DOHH2 (cell line): ENCODE results near the gene ZNF48.

Source experiments
- H3F3A ChIP-seq: fragments of 200-600 bp; sonication (generic), shearing (Covaris generic); 2 replicates; pipeline ENCODE4 v1.6.0; 2016; ENCODE audit warnings: antibody characterized with exemption, mild to moderate bottlenecking; ENCODE audit not compliant: control insufficient read depth, insufficient read depth
- H3K27ac ChIP-seq: fragments of 200-600 bp; sonication (generic); 2 replicates; pipeline ENCODE4 v1.5.1; 2014; ENCODE audit warnings: low read depth, mild to moderate bottlenecking, low read length, moderate library complexity
- H3K27me3 ChIP-seq: fragments of 200-600 bp; sonication (generic); 2 replicates; pipeline ENCODE4 v1.6.1; 2014; ENCODE audit warnings: mild to moderate bottlenecking, low read length, mixed read lengths; ENCODE audit not compliant: control insufficient read depth
- H3K36me3 ChIP-seq: fragments of 200-600 bp; sonication (generic); 2 replicates; pipeline ENCODE4 v1.6.1; 2014; ENCODE audit warnings: mild to moderate bottlenecking, low read length, moderate library complexity, mixed read lengths; ENCODE audit not compliant: control insufficient read depth
- H3K4me1 ChIP-seq: fragments of 200-600 bp; sonication (generic); 2 replicates; pipeline ENCODE4 v1.6.1; 2014; ENCODE audit warnings: mild to moderate bottlenecking, low read length, mixed read lengths; ENCODE audit not compliant: control insufficient read depth
- H3K4me2 ChIP-seq: fragments of 200-600 bp; sonication (generic); 2 replicates; pipeline ENCODE4 v1.6.0; 2014; ENCODE audit warnings: mild to moderate bottlenecking, low read length, moderate library complexity
- H3K4me3 ChIP-seq: fragments of 200-600 bp; sonication (generic); 2 replicates; pipeline ENCODE4 v1.5.1; 2014; ENCODE audit warnings: mild to moderate bottlenecking, low read length, mixed read lengths
- H3K79me2 ChIP-seq: fragments of 200-600 bp; sonication (generic); 2 replicates; pipeline ENCODE4 v1.6.1; 2014; ENCODE audit warnings: mild to moderate bottlenecking, low read length, mixed read lengths; ENCODE audit not compliant: control insufficient read depth
- H3K9me2 ChIP-seq: fragments of 200-600 bp; sonication (generic); replicated peaks from 2 replicates; pipeline ENCODE4 v1.6.1; 2014; ENCODE audit warnings: mild to moderate bottlenecking, low read length, mixed read lengths; ENCODE audit not compliant: control insufficient read depth
- H3K9me3 ChIP-seq: fragments of 200-600 bp; sonication (generic); 2 replicates; pipeline ENCODE4 v1.6.1; 2014; ENCODE audit warnings: antibody characterized with exemption, low read length, mixed read lengths; ENCODE audit not compliant: control insufficient read depth, insufficient read depth
- H4K20me1 ChIP-seq: fragments of 200-600 bp; sonication (generic); 2 replicates; pipeline ENCODE4 v1.6.0; 2014; ENCODE audit warnings: low read depth, mild to moderate bottlenecking, antibody characterized with exemption, low read length, moderate library complexity; ENCODE audit not compliant: control insufficient read depth, insufficient read depth
- EZH2phosphoT487 ChIP-seq: fragments of 200-600 bp; sonication (generic); IDR thresholded peaks from 2 replicates; pipeline ENCODE4 v1.6.1; 2017; ENCODE audit warnings: borderline replicate concordance, mild to moderate bottlenecking, antibody characterized with exemption, low read length, moderate library complexity, mixed read lengths
- TF ChIP-seq, protein P1 (sequence below): fragments of 200-600 bp; sonication (generic); IDR thresholded peaks from one replicate; pipeline ENCODE4 v1.5.1; 2014; ENCODE audit warnings: antibody characterized with exemption, mild to moderate bottlenecking, low read depth, low read length; ENCODE audit not compliant: poor library complexity, severe bottlenecking

The ZNF48 gene

GRCh38 chr16:30428055-30428454 lies 32.8 kb downstream of the ZNF48 start:
- Histone ChIP-seq H3K27ac (no peak overlapping the region), H3K9me3 (no peaks in the 10 kb centered on the region), H3K4me2 (peak overlapping the region; percentile 75), H3K36me3 (peaks cover 60% of the 10 kb centered on the region), H3F3A (no peaks in the 10 kb centered on the region), H4K20me1 (peaks cover 19% of the 10 kb centered on the region; the same call in 1 of the 2 replicates), H3K4me3 (peak overlapping the region; percentile 99), H3K4me1 (peaks cover 26% of the 10 kb centered on the region), H3K27me3 (no peaks in the 10 kb centered on the region), H3K9me2 (no peaks in the 10 kb centered on the region), H3K79me2 (peaks cover 72% of the 10 kb centered on the region)
- no peak for TF ChIP-seq EZH2phosphoT487
- TF ChIP-seq, protein P1, sequence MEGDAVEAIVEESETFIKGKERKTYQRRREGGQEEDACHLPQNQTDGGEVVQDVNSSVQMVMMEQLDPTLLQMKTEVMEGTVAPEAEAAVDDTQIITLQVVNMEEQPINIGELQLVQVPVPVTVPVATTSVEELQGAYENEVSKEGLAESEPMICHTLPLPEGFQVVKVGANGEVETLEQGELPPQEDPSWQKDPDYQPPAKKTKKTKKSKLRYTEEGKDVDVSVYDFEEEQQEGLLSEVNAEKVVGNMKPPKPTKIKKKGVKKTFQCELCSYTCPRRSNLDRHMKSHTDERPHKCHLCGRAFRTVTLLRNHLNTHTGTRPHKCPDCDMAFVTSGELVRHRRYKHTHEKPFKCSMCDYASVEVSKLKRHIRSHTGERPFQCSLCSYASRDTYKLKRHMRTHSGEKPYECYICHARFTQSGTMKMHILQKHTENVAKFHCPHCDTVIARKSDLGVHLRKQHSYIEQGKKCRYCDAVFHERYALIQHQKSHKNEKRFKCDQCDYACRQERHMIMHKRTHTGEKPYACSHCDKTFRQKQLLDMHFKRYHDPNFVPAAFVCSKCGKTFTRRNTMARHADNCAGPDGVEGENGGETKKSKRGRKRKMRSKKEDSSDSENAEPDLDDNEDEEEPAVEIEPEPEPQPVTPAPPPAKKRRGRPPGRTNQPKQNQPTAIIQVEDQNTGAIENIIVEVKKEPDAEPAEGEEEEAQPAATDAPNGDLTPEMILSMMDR, result no peak

- H3K36me3 ChIP-seq, result peaks cover 48% of the 10 kb centered on the region
- H3K79me2 ChIP-seq, result peaks cover 61% of the 10 kb centered on the region
- H4K20me1 ChIP-seq, result peaks cover 16% of the 10 kb centered on the region; the same call in 1 of the 2 replicates
- H3F3A ChIP-seq, result no peaks in the 10 kb centered on the region
- H3K9me2 ChIP-seq, result no peaks in the 10 kb centered on the region
- no peaks in the 10 kb centered on the region for H3K27me3 ChIP-seq
- no peaks in the 10 kb centered on the region for H3K9me3 ChIP-seq
- H3K27ac ChIP-seq, result peak overlapping the region; percentile 64
- peak overlapping the region; percentile 75 for H3K4me2 ChIP-seq
- H3K4me3 ChIP-seq, result peak overlapping the region; percentile 99
- peaks cover 26% of the 10 kb centered on the region for H3K4me1 ChIP-seq
- no peak for TF ChIP-seq EZH2phosphoT487
- TF ChIP-seq, protein P1, result no peak
Observed at GRCh38 chr16:30429418-30429677, 34.1 kb downstream of the ZNF48 start.

- H3K36me3 ChIP-seq, result peaks cover 42% of the 10 kb centered on the region
- H3K27ac ChIP-seq, result peak within 1 kb of the TSS; percentile 64
- TF ChIP-seq, protein P1, result peak; percentile 91
- TF ChIP-seq EZH2phosphoT487, result no peak
- no peaks in the 10 kb centered on the region for H3K9me2 ChIP-seq
- peaks cover 15% of the 10 kb centered on the region; the same call in 1 of the 2 replicates for H4K20me1 ChIP-seq
- H3K27me3 ChIP-seq, result no peaks in the 10 kb centered on the region
- peaks cover 56% of the 10 kb centered on the region for H3K79me2 ChIP-seq
- peaks cover 26% of the 10 kb centered on the region for H3K4me1 ChIP-seq
- H3K4me2 ChIP-seq, result peak within 1 kb of the TSS; percentile 75
- no peaks in the 10 kb centered on the region for H3F3A ChIP-seq
- peak within 1 kb of the TSS; percentile 99 for H3K4me3 ChIP-seq
- H3K9me3 ChIP-seq, result no peaks in the 10 kb centered on the region
Observed at GRCh38 chr16:30429678-30430427, 34.6 kb downstream of the ZNF48 start, which contains the start of gene DCTPP1. TSS of gene DCTPP1 (minus strand) at chr16:30430030. CDS start at chr16:30429980, 50 bp downstream.
